ENCODE results near the gene NAA10. TPM values are rescaled to one million over a fixed set of nuclear protein-coding genes. Genes with fewer than 3 reads are reported as not detected.

NAA10 gene
- total RNA-seq, 1 experiment from 2014 or later: 124 TPM

- H3K4me1 ChIP-seq (ENCODE audit: control insufficient read depth in 1 of 2, insufficient read depth in 2 of 2, low read length in 2 of 2): peaks cover 14 to 26% of the 10 kb centered on the region in 2 experiments
- no peak overlapping the region for H2AFZ ChIP-seq (ENCODE audit: low read depth, low read length, poor library complexity, severe bottlenecking)
- H3K4me3 ChIP-seq (replicated peaks in 1 of 2; ENCODE audit: low read depth in 1 of 2, low read length in 2 of 2): no peak overlapping the region
- no peaks in the 10 kb centered on the region for H3K27me3 ChIP-seq (ENCODE audit: insufficient read depth, low read length)
- H3K9ac ChIP-seq (ENCODE audit: low read length): no peak overlapping the region
- no peak for DNase-seq (ENCODE audit: low read depth, low spot score)
- H3K27ac ChIP-seq (ENCODE audit: low read depth, low read length): no peak overlapping the region
- RAD21 ChIA-PET (ENCODE audit: low non-redundant PET in 1 of 2, low total read pairs in 2 of 2, uncharacterized antibody in 2 of 2, unreplicated experiment in 2 of 2): no interaction called here
- peaks cover 0 to 5% of the 10 kb centered on the region in 2 experiments; a peak in 2 of 4 replicates for H3K36me3 ChIP-seq (ENCODE audit: control insufficient read depth in 1 of 2, insufficient read depth in 2 of 2, low read length in 2 of 2)
- TF ChIP-seq JUND (IDR thresholded peaks at IDR 0.05) (no peak), ELF1 (IDR thresholded peaks at IDR 0.05; ENCODE audit: borderline replicate concordance, low read depth) (no peak), SRF (IDR thresholded peaks at IDR 0.05; ENCODE audit: low read depth) (no peak), CTCF (IDR thresholded peaks at IDR 0.05 in 2 of 3, conservative IDR thresholded peaks at IDR 0.05 in 1 of 3; ENCODE audit: borderline replicate concordance in 1 of 3, insufficient read depth in 1 of 3, low read depth in 2 of 3, low read length in 2 of 3) (no peak), EZH2phosphoT487 (IDR thresholded peaks at IDR 0.05; ENCODE audit: borderline replicate concordance) (no peak), CEBPB (IDR thresholded peaks at IDR 0.05; ENCODE audit: low read depth) (no peak), TCF7L2 (IDR thresholded peaks at IDR 0.05; ENCODE audit: borderline replicate concordance, extremely low read depth, insufficient read depth, insufficient read length) (no peak), POLR2A (IDR thresholded peaks at IDR 0.05; ENCODE audit: borderline replicate concordance, extremely low read depth, insufficient read depth, insufficient read length) (no peak), FOSL1 (IDR thresholded peaks at IDR 0.05; ENCODE audit: low read depth) (no peak), POLR2AphosphoS5 (IDR thresholded peaks at IDR 0.05; ENCODE audit: low read depth, low read length) (no peak), CBX3 (IDR thresholded peaks at IDR 0.05; ENCODE audit: low read depth) (no peak), ZBTB33 (IDR thresholded peaks at IDR 0.05; ENCODE audit: extremely low read depth, insufficient replicate concordance, low read length) (no peak), MAX (IDR thresholded peaks at IDR 0.05) (no peak), SIN3A (IDR thresholded peaks at IDR 0.05; ENCODE audit: low read depth) (no peak), YY1 (IDR thresholded peaks at IDR 0.05; ENCODE audit: extremely low read depth, insufficient replicate concordance, low read depth, low read length) (no peak), EGR1 (IDR thresholded peaks at IDR 0.05; ENCODE audit: low read depth) (no peak), ZNF274 (IDR thresholded peaks at IDR 0.05; ENCODE audit: low read depth, low read length) (no peak), REST (IDR thresholded peaks at IDR 0.05; ENCODE audit: low read depth) (no peak)
- BruUV-seq (replicated peaks): no TSS peak
- H3K9me2 ChIP-seq (ENCODE audit: insufficient read depth): no peaks in the 10 kb centered on the region
- CTCF ChIA-PET: no interaction called here
- POLR2A ChIA-PET: no interaction called here
- no peak for ATAC-seq
- intact Hi-C loops (cut with micrococcal nuclease): no loop called here
- H4K20me1 ChIP-seq (ENCODE audit: insufficient read depth): no peaks in the 10 kb centered on the region
- peaks cover 30% of the 10 kb centered on the region for H3K79me2 ChIP-seq (ENCODE audit: insufficient read depth, low read length)
- no peaks in the 10 kb centered on the region for H3K9me3 ChIP-seq (ENCODE audit: control insufficient read depth in 1 of 2, insufficient read depth in 1 of 2, low read depth in 1 of 2, low read length in 2 of 2)
- no peak overlapping the region for H3K4me2 ChIP-seq (ENCODE audit: low read length)
Observed at GRCh38 chrX:153932220-153932915, 2.5 kb downstream of the NAA10 start.
